ENCODE results near the gene EIF3I. TPM values are rescaled to one million over a fixed set of nuclear protein-coding genes. Genes with fewer than 3 reads are reported as not detected.
A peak's percentile ranks its signal among the peaks of the same experiment; 100 is the strongest.

Gene EIF3I
- polyA plus RNA-seq, 1 of the 3 experiments (the other 2 are of a cell fraction) = 479 TPM

DNA sequence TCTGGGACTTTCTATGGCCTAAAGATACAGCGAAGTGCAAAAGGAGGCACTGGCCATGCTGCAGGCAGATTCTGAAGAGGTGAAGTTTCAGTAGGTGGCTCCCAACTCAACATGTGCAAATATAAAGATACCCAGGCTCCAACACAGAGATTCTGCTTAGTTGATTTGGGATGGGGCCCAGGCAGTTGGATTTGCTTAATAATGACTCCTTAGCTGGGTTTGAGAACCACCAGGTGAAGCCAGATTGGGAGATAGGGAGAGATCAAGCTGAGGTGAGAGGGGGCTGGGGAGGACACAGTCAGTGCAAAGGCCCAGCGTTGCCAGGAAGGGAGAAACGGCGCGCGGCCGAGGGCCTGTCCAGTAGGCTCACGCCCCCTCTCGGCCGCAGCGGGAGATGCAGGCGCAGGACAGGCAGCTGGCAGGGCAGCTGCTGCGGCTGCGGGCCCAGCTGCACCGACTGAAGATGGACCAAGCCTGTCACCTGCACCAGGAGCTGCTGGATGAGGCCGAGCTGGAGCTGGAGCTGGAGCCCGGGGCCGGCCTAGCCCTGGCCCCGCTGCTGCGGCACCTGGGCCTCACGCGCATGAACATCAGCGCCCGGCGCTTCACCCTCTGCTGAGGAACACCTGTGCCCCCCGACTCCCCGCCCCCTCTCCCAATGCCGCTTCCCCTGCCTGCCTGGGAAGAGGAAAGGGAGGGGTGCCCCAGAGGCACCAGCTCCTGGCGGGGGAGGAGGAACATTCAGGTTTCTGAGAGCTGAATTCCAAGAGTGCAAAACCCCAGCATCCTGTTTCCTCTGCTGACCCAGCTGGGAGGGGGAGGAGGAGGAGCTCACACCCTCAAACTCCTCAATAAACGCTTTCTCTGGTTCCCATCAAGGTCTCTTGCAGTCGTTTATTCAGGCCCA is 26.0 kb downstream of the EIF3I start:
- Histone ChIP-seq H3K27me3 (ENCODE audit: insufficient read depth) (no peaks in the 10 kb centered on the region), H3K4me2 (no peak overlapping the region), H3K9me3 (no peaks in the 10 kb centered on the region), H2AFZ (ENCODE audit: low read depth) (no peak overlapping the region; the same call in 1 of the 2 replicates), H3K36me3 (replicated peaks in 1 of 2; ENCODE audit: control insufficient read depth in 1 of 2, insufficient read depth in 2 of 2, low read length in 1 of 2) (no peaks in the 10 kb centered on the region), H3K4me3 (ENCODE audit: low read depth in 2 of 2, low read length in 1 of 2) (peak overlapping the region in 1 of 2 experiments; percentile 47; a peak in 1 of 4 replicates), H4K20me1 (ENCODE audit: insufficient read depth) (no peaks in the 10 kb centered on the region), H3K9ac (no peak overlapping the region), H3F3A (replicated peaks; ENCODE audit: insufficient read depth) (peaks cover 3% of the 10 kb centered on the region), H3K9me2 (no peaks in the 10 kb centered on the region), H3K4me1 (ENCODE audit: control insufficient read depth in 1 of 2, insufficient read depth in 2 of 2, low read depth in 1 of 2, low read length in 1 of 2) (peaks cover 2 to 10% of the 10 kb centered on the region in 2 experiments; a peak in 3 of 4 replicates), H3K27ac (ENCODE audit: low read depth in 2 of 2, low read length in 1 of 2) (no peak overlapping the region), H3K79me2 (ENCODE audit: insufficient read depth) (no peaks in the 10 kb centered on the region)
- 34% methylated on average over 12 of the region's 31 CpGs for WGBS (ENCODE audit: low lambda C conversion rate)
- ChIA-PET CTCF (interaction anchor here (0.6 to 5.4 kb wide), 30 partner anchors 10 to 126 kb away, joined by 3 to 45 read pairs (median 4); partner anchors contain the start of genes CCDC28B and IQCC), POLR2A (interaction anchor here (0.6 kb wide), 2 partner anchors 22 to 80 kb away, joined by 3 to 5 read pairs; no protein-coding TSS in a partner anchor)
- peak; percentile 91 for DNase-seq
- no peak for TF ChIP-seq RXRA (IDR thresholded peaks at IDR 0.05; ENCODE audit: borderline replicate concordance, low read depth)
- TF ChIP-seq NRF1 (IDR thresholded peaks at IDR 0.05; ENCODE audit: low read depth, low read length) = no peak
- TF ChIP-seq FOXM1 (IDR thresholded peaks at IDR 0.05; ENCODE audit: low read depth) = no peak
- no peak for TF ChIP-seq USF2 (IDR thresholded peaks at IDR 0.05; ENCODE audit: borderline replicate concordance, low read depth, low read length)
- no peak for TF ChIP-seq MXI1 (IDR thresholded peaks at IDR 0.05; ENCODE audit: low read depth, low read length)
- TF ChIP-seq RAD21 (IDR thresholded peaks at IDR 0.05; ENCODE audit: low read length) = peak; percentile 67
- TF ChIP-seq PBX3 (IDR thresholded peaks at IDR 0.05) = no peak
- no peak for TF ChIP-seq ELF1 (IDR thresholded peaks at IDR 0.05)
- TF ChIP-seq SMC3 (IDR thresholded peaks at IDR 0.05; ENCODE audit: low read depth, low read length) = peak; percentile 55
- TF ChIP-seq EP300 (IDR thresholded peaks at IDR 0.05; ENCODE audit: borderline replicate concordance in 1 of 2, low read depth in 1 of 2, low read length in 1 of 2) = no peak
- no peak; the same call in 1 of the 2 replicates for TF ChIP-seq TCF12 (IDR thresholded peaks at IDR 0.05)
- TF ChIP-seq TAF1 (IDR thresholded peaks at IDR 0.05; ENCODE audit: borderline replicate concordance, low read depth, low read length) = no peak
- TF ChIP-seq, protein P1, sequence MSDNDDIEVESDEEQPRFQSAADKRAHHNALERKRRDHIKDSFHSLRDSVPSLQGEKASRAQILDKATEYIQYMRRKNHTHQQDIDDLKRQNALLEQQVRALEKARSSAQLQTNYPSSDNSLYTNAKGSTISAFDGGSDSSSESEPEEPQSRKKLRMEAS (IDR thresholded peaks at IDR 0.05; ENCODE audit: low read depth) = no peak
- no peak for TF ChIP-seq MEF2A (IDR thresholded peaks at IDR 0.05; ENCODE audit: borderline replicate concordance, low read depth)
- no peak for TF ChIP-seq GABPA (IDR thresholded peaks at IDR 0.05; ENCODE audit: low read depth)
- TF ChIP-seq POLR2AphosphoS5 (IDR thresholded peaks at IDR 0.05; ENCODE audit: low read depth, low read length) = no peak
- TF ChIP-seq CHD2 (IDR thresholded peaks at IDR 0.05; ENCODE audit: low read length, partially characterized antibody) = peak; percentile 21
- TF ChIP-seq RCOR1 (IDR thresholded peaks at IDR 0.05; ENCODE audit: low read length) = no peak
- TF ChIP-seq CTCF (IDR thresholded peaks at IDR 0.05) = peak; percentile 74
- TF ChIP-seq YY1 (IDR thresholded peaks at IDR 0.05; ENCODE audit: low read depth) = no peak
- TF ChIP-seq, protein P2, sequence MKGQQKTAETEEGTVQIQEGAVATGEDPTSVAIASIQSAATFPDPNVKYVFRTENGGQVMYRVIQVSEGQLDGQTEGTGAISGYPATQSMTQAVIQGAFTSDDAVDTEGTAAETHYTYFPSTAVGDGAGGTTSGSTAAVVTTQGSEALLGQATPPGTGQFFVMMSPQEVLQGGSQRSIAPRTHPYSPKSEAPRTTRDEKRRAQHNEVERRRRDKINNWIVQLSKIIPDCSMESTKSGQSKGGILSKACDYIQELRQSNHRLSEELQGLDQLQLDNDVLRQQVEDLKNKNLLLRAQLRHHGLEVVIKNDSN (IDR thresholded peaks at IDR 0.05; ENCODE audit: borderline replicate concordance, low read depth) = no peak
- TF ChIP-seq SIN3A (IDR thresholded peaks at IDR 0.05; ENCODE audit: borderline replicate concordance, low read depth, low read length) = no peak
- TF ChIP-seq GATA2 (CRISPR knock-in tag; IDR thresholded peaks at IDR 0.05) = no peak
- TF ChIP-seq IRF3 (IDR thresholded peaks at IDR 0.05; ENCODE audit: low read depth, low read length) = no peak
- no peak for TF ChIP-seq RFX5 (IDR thresholded peaks at IDR 0.05; ENCODE audit: low read length)
- TF ChIP-seq FOSL2 (IDR thresholded peaks at IDR 0.05; ENCODE audit: borderline replicate concordance, low read depth) = no peak
- TF ChIP-seq FOXJ3 (CRISPR knock-in tag; IDR thresholded peaks at IDR 0.05) = no peak
- no peak for TF ChIP-seq JUND (IDR thresholded peaks at IDR 0.05)

All from SK-N-SH (cell line).